ENCODE data around the gene VAMP8. TPM values are rescaled to one million over a fixed set of nuclear protein-coding genes. Genes with fewer than 3 reads are reported as not detected.

Gene VAMP8
- total and polyA plus RNA-seq, 2 of the 8 experiments (the other 6 are each of a cell fraction or from before 2014, with no cell fraction given) = 34.4 to 69.7 TPM

- no peak for TF ChIP-seq CHD7 (IDR thresholded peaks at IDR 0.05; ENCODE audit: insufficient replicate concordance, low read length)
- no peak for TF ChIP-seq EZH2 (IDR thresholded peaks at IDR 0.05; ENCODE audit: low read depth, low read length, severe bottlenecking)
- TF ChIP-seq SIX5 (IDR thresholded peaks at IDR 0.05; ENCODE audit: low read depth, low read length) = no peak
- no peak for TF ChIP-seq POU5F1 (IDR thresholded peaks at IDR 0.05; ENCODE audit: low read depth, low read length)
- no peak for TF ChIP-seq CBX5 (IDR thresholded peaks at IDR 0.05; ENCODE audit: low read depth, low read length)
Observed at GRCh38 chr2:85550486-85550885, 26.9 kb upstream of the VAMP8 start (continued).

Data from H1 (cell line).